Hepatic stellate cell (primary cell): ENCODE data around the gene KLF11.

Experiments
- DNase-seq: peaks from one replicate; pipeline ENCODE4 v3.0.0; 2011; ENCODE audit warnings: low spot score

KLF11 gene

GRCh38 chr2:10043256-10043905, at the start of gene KLF11:
Gene KLF11 (plus strand): TSS chr2:10043550. CDS start chr2:10043717, 167 bp downstream.
- DNase-seq = peak; percentile 97

DNA sequence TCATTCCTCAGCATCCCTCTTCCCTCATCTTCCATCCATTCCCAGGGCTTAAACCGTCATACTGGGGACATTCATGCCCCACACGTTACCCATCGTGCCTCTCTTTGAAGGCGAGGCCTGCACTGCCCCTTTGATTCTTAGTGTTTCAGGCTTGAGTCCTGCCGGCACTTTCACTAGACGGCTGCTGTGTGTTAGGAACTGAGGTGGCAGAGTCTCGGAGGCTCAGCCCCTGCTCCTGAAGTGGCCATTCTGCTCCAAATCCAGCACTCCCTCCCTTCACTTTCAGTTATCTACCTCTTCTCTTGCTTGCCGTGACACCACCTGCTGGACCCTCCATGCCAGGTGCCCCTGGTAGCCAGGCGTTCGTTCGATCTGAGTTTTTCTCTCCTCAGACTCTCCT, 48.9 kb upstream of the KLF11 start:
- DNase-seq = no peak

DNA sequence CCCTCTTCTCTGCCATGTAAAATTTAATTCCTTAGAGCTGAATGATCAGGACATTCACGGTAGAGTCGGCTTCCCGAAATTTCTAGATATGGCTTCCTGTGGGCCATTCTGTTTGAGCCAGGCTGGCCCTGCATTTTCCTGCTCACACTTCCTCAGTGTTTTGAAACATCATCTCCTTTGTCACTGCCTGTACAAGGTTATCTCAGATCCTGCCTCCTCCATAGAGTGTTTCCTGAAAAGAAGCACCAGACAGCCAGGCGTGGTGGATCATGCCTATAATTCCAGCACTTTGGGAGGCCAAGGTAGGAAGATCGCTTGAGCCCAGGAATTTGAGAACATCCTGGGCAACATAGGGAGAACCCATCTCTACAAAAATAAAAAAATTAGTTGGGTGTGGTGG, 48.3 kb upstream of the KLF11 start:
- no peak for DNase-seq

- no peak for DNase-seq
These were observed 47.0 kb upstream of the KLF11 start for GRCh38 chr2:9996321-9996720.

DNA sequence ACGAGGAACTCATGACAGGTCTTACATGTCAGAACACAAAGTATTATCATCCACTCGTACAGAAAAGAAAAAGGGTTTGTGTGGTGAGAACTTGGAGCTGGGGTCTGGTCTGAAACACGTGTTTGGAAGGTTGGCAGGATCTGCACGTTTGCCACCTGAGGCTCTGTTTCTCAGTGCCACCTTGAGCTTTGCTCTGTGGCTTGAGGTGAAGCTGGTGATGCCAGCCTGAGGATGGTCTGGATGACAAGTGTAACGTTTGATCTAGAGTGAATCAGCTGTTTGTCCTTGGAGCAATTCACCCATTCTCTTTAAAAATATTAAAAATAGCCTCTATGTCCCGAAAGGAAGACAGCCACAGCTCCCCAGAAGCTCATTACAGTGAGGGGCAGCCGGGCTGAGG, 45.4 kb upstream of the KLF11 start:
- DNase-seq = no peak

DNA sequence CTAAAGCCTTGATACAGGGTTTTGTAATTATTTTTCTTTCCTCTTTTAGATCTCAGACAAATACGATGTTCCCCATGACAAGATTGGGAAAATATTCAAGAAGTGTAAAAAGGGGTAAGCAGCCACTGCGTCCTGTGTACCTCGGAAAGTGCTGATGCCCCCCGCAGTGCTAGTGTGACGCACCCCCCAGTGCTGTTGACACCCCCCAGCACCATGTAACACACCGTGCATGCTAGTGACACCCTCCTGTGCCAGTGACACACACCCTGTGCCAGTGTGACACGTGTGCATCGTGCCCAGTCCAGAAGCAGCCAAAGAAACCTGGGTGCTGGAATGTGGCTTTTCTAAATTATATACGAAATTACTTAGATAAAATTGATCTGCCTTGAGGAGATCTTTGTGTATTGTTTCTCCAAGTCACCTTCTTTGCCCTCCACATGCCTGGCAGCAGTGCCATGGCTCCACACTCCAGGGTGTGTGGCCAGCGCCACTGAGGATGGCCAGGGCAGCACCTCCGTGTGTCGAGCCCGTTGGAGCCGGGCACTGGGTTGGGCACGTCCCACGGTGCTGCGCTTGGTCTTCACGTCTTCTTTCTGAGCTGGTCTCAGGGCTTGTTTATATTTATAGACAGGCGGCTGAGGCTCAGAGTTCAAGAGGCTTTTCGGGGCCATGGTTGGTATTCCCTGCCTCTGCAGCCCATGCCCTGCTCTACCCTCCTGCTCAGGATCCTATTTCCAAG, 44.3 kb upstream of the KLF11 start:
- no peak for DNase-seq

GRCh38 chr2:9999693-10000092, 43.7 kb upstream of the KLF11 start:
- DNase-seq = no peak

DNA sequence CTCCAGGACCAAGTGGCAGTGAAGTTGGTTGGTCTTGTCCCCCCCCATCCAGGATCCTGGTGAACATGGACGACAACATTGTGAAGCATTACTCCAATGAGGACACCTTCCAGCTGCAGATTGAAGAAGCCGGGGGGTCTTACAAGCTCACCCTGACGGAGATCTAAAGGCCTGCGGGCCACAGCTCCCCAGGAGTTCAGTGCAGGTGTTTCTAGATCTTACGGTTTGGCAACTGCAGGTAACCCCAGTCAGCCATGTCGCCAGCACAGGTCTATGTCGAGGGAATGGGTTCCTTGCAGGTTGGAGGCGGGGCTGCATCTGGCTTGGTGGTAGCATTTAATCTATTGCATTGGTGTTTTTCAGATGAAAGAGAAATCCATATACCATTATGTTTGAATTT, 42.8 kb upstream of the KLF11 start:
- DNase-seq = no peak

DNA sequence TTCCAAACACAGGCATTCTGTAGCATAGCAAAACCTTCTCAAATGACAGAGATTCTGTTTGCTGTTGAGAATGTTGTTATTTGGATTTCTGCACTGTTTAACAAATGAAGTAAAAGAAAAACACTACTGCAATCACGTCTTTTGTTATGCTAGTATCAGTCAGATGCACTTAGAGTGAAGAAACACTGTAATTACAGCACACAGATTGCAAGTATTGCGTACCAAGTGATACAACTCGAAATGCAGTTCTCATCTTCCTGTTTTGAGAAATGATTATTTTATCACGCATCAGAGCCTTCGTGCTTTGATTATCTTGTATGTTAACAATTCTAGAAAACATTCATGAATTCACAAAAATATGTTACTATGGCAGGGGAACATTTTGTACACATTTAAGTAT, 41.8 kb upstream of the KLF11 start:
- no peak for DNase-seq

DNA sequence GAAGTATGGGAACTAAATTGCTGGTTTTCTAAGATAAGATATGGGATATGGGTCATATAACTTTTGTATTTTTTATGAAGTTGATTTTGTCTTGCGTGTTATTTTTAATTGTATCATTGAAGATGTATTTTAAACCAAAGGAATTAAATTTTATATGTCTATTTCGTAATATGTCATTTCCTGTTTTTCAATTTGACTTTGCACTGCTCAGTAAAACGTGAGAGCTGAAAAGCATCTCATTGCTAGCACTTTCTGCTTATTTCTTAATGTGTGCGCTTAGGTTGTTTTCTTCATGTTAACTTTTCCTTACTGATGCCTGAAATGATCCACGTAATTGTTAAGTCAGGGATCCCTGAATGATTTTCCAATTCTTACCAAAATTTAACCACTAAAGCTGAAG, 41.2 kb upstream of the KLF11 start:
- no peak for DNase-seq

DNA sequence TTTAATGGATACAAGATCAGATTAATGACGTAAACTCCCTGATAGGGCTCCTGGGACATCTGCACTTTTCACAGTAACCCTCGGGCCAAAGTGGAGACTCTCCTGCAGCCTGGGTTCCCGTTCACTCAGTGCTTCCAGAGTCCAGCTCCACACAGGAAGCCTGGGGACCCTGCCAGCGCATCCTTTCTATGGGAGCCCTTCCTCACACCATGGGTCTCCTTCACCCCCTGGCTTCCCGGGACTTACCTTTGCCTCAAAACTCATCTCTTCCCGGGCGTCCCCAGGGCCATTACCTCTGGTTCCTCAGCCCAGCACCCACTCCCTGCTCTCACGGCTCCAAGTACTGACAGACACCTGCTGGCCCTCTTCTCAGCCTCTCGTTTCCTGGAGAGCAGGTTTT, 40.7 kb upstream of the KLF11 start:
- DNase-seq = no peak

- no peak for DNase-seq
These were observed 39.9 kb upstream of the KLF11 start for GRCh38 chr2:10003206-10004125.

- no peak for DNase-seq
These were observed 38.9 kb upstream of the KLF11 start for GRCh38 chr2:10004401-10004800.

DNA sequence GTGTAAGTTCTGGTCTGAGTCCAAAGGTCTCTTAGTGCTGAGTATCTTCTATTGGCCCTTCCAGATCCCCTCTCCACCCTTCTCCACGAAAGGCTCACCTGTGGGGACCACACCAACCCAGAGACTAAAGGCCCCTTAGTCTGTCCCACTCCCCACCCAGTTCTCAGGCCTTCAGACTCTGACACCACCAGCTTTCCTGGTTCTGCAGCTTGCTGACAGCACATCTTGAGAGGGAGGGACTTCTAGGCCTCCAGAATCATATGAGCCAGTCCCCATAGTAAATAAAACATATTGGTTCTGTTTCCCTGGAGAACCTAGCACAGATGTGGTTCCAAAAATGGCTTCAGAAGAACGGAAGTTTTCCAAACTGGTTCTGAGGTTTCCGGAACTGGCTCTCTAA, 38.5 kb upstream of the KLF11 start:
- no peak for DNase-seq

- no peak for DNase-seq
These were observed 37.7 kb upstream of the KLF11 start for GRCh38 chr2:10005461-10006235.

DNA sequence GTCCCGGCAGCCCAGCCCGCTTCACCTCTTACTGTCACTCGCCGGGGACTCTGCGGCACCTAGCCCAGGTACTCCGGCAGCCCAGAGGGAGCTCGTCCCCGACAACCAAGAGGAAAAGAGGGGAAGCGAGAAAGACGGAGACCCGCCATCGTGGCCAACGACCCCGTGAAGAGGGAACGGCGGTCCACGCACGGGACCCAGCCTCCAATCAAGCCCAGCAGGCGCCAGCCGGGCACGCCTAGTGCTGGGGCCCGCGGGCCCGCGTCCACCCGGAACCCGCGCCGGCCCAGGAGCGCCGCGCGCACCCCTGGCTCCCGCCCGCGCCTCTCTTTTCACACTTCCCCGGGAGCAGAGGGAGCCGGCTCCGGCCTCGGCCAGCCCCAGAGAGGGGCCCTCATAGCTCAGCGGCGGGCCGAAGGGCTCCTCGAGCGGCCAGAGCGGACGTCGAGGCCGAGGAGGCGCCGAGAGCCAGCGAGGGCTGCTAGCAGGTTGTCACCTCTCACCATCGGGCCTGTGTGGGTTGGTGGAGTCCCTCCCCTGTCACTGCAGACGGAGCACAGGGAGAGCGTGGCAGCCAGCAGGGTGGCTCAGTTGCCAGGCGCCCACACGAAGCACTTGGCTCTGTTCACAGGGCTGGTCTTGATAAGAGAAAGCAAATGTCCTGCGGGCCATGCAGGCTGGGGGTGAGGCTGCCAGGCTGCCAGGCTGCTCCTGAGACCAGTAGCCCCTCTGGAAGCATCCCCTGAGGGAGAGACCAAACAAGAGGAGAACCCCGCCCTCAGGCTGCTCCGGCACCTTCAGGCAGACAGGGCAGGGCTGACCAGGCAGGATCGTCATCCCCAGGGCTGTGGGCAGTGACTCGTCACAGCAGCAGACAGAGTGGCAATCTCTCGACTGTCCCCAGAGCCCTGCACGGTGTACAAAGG, 36.9 kb upstream of the KLF11 start:
- peak; percentile 39 for DNase-seq

DNA sequence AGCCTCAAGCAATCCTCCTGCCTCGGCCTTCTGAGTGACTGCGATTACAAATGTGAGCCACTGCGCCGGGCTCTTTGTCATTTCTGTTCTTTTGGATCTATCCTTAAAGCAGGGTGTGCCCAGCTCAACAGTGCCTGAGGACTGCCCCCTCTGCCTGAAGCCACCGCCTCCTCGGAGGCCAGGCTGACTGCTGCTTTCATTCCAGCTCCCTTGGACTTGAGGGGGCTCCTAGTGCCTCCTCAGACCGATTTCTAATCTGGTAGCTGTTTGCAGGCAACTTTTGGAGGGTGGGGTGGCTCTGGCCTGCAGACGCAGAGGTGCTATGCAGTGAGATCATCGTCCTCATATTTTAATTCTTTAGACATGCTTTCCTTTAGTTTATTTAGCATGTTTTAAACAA, 35.9 kb upstream of the KLF11 start:
- peak; percentile 31 for DNase-seq

DNA sequence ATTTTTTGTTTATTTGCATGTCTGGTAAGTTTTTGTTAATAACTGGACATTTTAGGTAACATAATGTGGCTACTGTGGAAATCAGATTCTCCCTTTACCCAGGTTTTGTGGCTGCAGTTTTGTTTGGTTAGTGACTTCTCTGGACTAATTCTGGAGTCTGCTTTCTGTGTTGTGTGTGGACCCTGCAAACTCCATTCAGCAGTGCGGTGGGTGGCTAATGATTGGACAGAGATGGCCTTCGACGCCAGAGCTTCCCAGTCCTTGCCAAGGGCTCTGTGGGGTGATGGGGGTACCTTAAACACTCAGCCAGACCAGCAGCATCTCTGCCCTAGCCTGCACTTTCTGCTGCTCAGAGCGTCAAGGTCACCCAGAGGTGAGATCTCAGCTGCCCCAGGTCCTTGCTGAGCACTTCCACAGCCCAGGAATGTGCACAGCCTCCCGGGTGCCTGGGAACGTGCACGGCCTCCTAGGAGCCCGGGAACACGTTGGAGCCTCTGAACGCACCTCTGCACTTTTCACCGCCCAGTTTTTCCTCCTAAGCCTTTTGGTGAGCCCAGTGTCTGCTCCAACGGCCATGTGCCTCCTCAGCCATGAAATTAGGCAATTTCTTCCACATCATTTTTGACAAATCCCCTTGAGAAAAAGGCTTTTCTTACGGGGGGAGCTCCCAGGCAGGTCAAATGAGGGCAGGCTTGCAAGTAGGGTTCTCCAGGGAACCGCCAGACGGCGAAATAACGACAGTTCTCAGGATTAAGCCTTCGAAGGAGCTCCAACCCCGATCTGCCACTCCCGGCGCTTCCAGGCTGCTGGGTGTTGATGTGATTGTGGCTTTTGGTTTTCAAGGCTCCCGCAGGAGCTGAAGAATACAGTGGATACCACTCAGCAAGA, 35.2 kb upstream of the KLF11 start:
- no peak for DNase-seq

- no peak for DNase-seq
These were observed 34.6 kb upstream of the KLF11 start for GRCh38 chr2:10008809-10009176.

GRCh38 chr2:10009271-10009810, 34.0 kb upstream of the KLF11 start:
- no peak for DNase-seq
